Fibroblast of lung (primary cell): ENCODE results near the gene NIT1. TPM values are rescaled to one million over a fixed set of nuclear protein-coding genes. Genes with fewer than 3 reads are reported as not detected.
A peak's percentile ranks its signal among the peaks of the same experiment; 100 is the strongest.

Source experiments
- DNase-seq, 2 donors: peaks; one replicate each; pipeline versions ENCODE4 v3.0.0 to v3.0.0-alpha.2; 2010; ENCODE audit warnings: low read depth in 2 of 2
- H2AFZ ChIP-seq: 2 replicates; pipeline ENCODE4 v1.5.1; 2012; ENCODE audit warnings: low read length, control low read depth, inconsistent platforms
- H3K27ac ChIP-seq: 2 replicates; pipeline ENCODE4 v1.5.1; 2011; ENCODE audit warnings: low read length, control low read depth; ENCODE audit not compliant: insufficient read depth
- H3K27me3 ChIP-seq: 2 replicates; pipeline ENCODE4 v1.5.1; 2011; ENCODE audit warnings: mild to moderate bottlenecking, low read length; ENCODE audit not compliant: control insufficient read depth, insufficient read depth
- H3K36me3 ChIP-seq: 2 replicates; pipeline ENCODE4 v1.5.1; 2011; ENCODE audit warnings: low read length; ENCODE audit not compliant: control insufficient read depth, insufficient read depth
- H3K4me1 ChIP-seq: 2 replicates; pipeline ENCODE4 v1.5.1; 2011; ENCODE audit warnings: low read length; ENCODE audit not compliant: control insufficient read depth, insufficient read depth; ENCODE audit errors: extremely low read depth
- H3K4me2 ChIP-seq: 2 replicates; pipeline ENCODE4 v1.5.1; 2011; ENCODE audit warnings: low read length, control low read depth; ENCODE audit not compliant: insufficient read depth; ENCODE audit errors: extremely low read depth
- H3K4me3 ChIP-seq, 4 experiments: fragments of 200-600 bp in 1 of 4; sonication (generic) in 1 of 4; replicated peaks in 1 of 4; 2 replicates each; pipeline ENCODE4 v1.5.1; 2011 to 2016; ENCODE audit warnings: low read length in 4 of 4, low read depth in 3 of 4, mild to moderate bottlenecking in 3 of 4, control low read depth in 2 of 4, inconsistent platforms in 1 of 4, mixed read lengths in 1 of 4; ENCODE audit not compliant: insufficient read depth in 1 of 4; ENCODE audit errors: control extremely low read depth in 1 of 4
- H3K79me2 ChIP-seq: 2 replicates; pipeline ENCODE4 v1.5.1; 2012; ENCODE audit warnings: mild to moderate bottlenecking, low read length, inconsistent platforms; ENCODE audit not compliant: control insufficient read depth, insufficient read depth
- H3K9ac ChIP-seq: 2 replicates; pipeline ENCODE4 v1.5.1; 2011; ENCODE audit warnings: mild to moderate bottlenecking, low read length, control low read depth; ENCODE audit not compliant: insufficient read depth
- H3K9me3 ChIP-seq: 2 replicates; pipeline ENCODE4 v1.5.1; 2012; ENCODE audit warnings: low read depth, low read length; ENCODE audit not compliant: control insufficient read depth, insufficient read depth
- H4K20me1 ChIP-seq: 2 replicates; pipeline ENCODE4 v1.5.1; 2011; ENCODE audit warnings: low read length; ENCODE audit not compliant: control insufficient read depth, insufficient read depth; ENCODE audit errors: extremely low read depth
- EZH2 ChIP-seq: IDR thresholded peaks from 2 replicates; pipeline ENCODE4 v1.5.1; 2012; ENCODE audit warnings: low read length, control low read depth, mild to moderate bottlenecking; ENCODE audit errors: missing control alignments
- polyA plus RNA-seq, 2 donors: library from polyadenylated mRNA; depleted of rRNA in 1 of 2; stranded (reverse) in 1 of 2; unstranded in 1 of 2; fragments of >200 nt; gene quantifications; 2 replicates each; pipeline ENCODE4 v1.2.1, GENCODE V29; 2011 to 2012; ENCODE audit warnings: missing spikeins in 1 of 2
- total RNA-seq: library from RNA; depleted of rRNA; stranded (reverse); fragments of >200 nt; gene quantifications from 2 replicates; pipeline ENCODE4 v1.2.1, GENCODE V29; 2014
- TF ChIP-seq, protein P1 (sequence below), 2 donors: IDR thresholded peaks in 1 of 2; conservative IDR thresholded peaks in 1 of 2; 1 replicate in 1 of 2; 2 replicates in 1 of 2; pipeline ENCODE4 v1.5.1; 2011 to 2012; ENCODE audit warnings: low read length in 2 of 2, control low read depth in 1 of 2, inconsistent platforms in 1 of 2, low read depth in 1 of 2, mild to moderate bottlenecking in 1 of 2

Gene NIT1
- total and polyA plus RNA-seq, 2 donors (not counting 1 experiment from before 2014, with no cell fraction given): 30.6 to 42.6 TPM

DNA sequence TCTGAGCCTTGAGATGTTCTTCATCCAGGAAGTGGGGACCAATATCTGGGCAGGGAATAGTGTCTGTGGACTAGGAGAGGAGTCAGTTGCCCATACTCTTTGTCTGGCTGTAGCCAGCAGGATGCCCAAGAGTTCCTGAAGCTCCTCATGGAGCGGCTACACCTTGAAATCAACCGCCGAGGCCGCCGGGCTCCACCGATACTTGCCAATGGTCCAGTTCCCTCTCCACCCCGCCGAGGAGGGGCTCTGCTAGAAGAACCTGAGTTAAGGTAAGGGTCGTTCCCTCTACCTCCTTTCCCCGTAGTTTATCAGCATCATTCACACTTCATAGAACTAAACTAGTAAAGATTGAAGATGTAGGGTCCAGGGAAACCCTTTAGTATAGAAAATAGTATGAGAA lies 44.9 kb downstream of the NIT1 start:
- Histone ChIP-seq H3K4me3 (no peak overlapping the region), H3K9ac (no peak overlapping the region), H3K4me1 (peaks cover 18% of the 10 kb centered on the region), H3K36me3 (peaks cover 21% of the 10 kb centered on the region), H3K27me3 (no peaks in the 10 kb centered on the region), H3K4me2 (no peak overlapping the region), H2AFZ (no peak overlapping the region), H4K20me1 (no peaks in the 10 kb centered on the region), H3K27ac (no peak overlapping the region), H3K79me2 (peaks cover 17% of the 10 kb centered on the region), H3K9me3 (no peaks in the 10 kb centered on the region)
- no peak for DNase-seq
- TF ChIP-seq, protein P1, sequence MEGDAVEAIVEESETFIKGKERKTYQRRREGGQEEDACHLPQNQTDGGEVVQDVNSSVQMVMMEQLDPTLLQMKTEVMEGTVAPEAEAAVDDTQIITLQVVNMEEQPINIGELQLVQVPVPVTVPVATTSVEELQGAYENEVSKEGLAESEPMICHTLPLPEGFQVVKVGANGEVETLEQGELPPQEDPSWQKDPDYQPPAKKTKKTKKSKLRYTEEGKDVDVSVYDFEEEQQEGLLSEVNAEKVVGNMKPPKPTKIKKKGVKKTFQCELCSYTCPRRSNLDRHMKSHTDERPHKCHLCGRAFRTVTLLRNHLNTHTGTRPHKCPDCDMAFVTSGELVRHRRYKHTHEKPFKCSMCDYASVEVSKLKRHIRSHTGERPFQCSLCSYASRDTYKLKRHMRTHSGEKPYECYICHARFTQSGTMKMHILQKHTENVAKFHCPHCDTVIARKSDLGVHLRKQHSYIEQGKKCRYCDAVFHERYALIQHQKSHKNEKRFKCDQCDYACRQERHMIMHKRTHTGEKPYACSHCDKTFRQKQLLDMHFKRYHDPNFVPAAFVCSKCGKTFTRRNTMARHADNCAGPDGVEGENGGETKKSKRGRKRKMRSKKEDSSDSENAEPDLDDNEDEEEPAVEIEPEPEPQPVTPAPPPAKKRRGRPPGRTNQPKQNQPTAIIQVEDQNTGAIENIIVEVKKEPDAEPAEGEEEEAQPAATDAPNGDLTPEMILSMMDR (conservative IDR thresholded peaks at IDR 0.05 in 1 of 2, IDR thresholded peaks at IDR 0.05 in 1 of 2; ENCODE audit: low read depth in 1 of 2, low read length in 2 of 2): no peak
- TF ChIP-seq EZH2: no peak

DNA sequence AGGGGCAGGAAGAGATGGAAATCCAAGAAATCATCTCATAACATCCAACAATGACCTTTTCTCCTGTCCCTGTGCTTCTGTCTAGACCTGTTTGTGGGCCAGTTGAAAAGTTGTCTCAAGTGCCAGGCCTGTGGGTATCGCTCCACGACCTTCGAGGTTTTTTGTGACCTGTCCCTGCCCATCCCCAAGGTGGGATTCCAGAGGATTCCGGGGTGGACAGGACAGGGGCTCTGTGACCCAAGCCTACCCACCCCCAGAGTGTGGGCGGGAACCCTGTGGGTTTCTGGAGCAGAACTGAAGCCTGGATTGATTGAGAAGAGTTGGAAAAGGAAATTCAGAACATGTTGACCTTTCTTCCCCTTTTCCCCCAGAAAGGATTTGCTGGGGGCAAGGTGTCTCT lies 45.9 kb downstream of the NIT1 start:
- no peak for DNase-seq
- Histone ChIP-seq H3K4me1 (peaks cover 18% of the 10 kb centered on the region), H3K27me3 (no peaks in the 10 kb centered on the region), H3K4me3 (no peak overlapping the region), H3K79me2 (peaks cover 17% of the 10 kb centered on the region), H4K20me1 (no peaks in the 10 kb centered on the region), H3K9ac (no peak overlapping the region), H3K27ac (no peak overlapping the region), H3K36me3 (peaks cover 19% of the 10 kb centered on the region), H3K4me2 (no peak overlapping the region), H3K9me3 (no peaks in the 10 kb centered on the region), H2AFZ (no peak overlapping the region)
- TF ChIP-seq, protein P1 (conservative IDR thresholded peaks at IDR 0.05 in 1 of 2, IDR thresholded peaks at IDR 0.05 in 1 of 2; ENCODE audit: low read depth in 1 of 2, low read length in 2 of 2): no peak
- TF ChIP-seq EZH2: no peak

DNA sequence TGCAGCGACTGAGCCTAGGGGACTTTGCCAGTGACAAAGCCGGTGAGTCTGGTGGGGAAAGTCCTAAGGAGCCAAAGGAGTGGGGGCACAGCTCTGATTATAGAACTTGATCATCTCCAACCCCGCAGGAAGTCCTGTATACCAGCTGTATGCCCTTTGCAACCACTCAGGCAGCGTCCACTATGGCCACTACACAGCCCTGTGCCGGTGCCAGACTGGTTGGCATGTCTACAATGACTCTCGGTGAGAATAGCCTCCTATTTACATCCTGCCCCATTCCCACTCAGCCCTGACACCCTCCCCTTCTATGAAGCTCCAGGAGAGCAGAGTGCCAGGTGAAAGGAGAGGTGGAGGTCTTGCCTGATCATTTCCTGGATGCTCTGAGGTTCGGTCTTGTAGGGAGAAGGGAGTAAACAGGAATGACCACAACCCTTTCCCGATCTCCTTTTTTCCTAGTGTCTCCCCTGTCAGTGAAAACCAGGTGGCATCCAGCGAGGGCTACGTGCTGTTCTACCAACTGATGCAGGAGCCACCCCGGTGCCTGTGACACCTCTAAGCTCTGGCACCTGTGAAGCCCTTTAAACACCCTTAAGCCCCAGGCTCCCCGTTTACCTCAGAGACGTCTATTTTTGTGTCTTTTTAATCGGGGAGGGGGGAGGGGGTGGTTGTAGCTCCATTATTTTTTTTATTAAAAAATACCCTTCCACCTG lies 47.2 kb downstream of the NIT1 start:
- Histone ChIP-seq H3K4me2 (peak overlapping the region; percentile 100), H3K36me3 (peaks cover 19% of the 10 kb centered on the region)

More for the DNA sequence above, 47.2 kb downstream of the NIT1 start:
- H2AFZ ChIP-seq: no peak overlapping the region
- DNase-seq: no peak
- H3K9me3 ChIP-seq: no peaks in the 10 kb centered on the region
- peak overlapping the region in 3 of 4 experiments; percentile 55 to 88 (median 87) for H3K4me3 ChIP-seq
- H4K20me1 ChIP-seq: no peaks in the 10 kb centered on the region
- TF ChIP-seq, protein P1 (conservative IDR thresholded peaks at IDR 0.05 in 1 of 2, IDR thresholded peaks at IDR 0.05 in 1 of 2; ENCODE audit: low read depth in 1 of 2, low read length in 2 of 2): no peak
- no peak for TF ChIP-seq EZH2
- H3K9ac ChIP-seq: peak overlapping the region; percentile 74
- H3K79me2 ChIP-seq: peaks cover 12% of the 10 kb centered on the region
- peaks cover 16% of the 10 kb centered on the region for H3K4me1 ChIP-seq
- peak overlapping the region; percentile 91 for H3K27ac ChIP-seq
- no peaks in the 10 kb centered on the region for H3K27me3 ChIP-seq
